Smooth muscle cell (in vitro differentiated cells): ENCODE data around the gene PRKACG. TPM values are rescaled to one million over a fixed set of nuclear protein-coding genes. Genes with fewer than 3 reads are reported as not detected.

ENCODE experiments used
- DNase-seq: peaks from one replicate; lab custom pipeline; 2025; ENCODE audit not compliant: unreplicated experiment; lab: John Stamatoyannopoulos, UW
- H2AFZ ChIP-seq: fragments of 200-600 bp; sonication (generic); 2 replicates; pipeline ENCODE4 v1.6.0; 2016; ENCODE audit warnings: antibody characterized with exemption, low read depth, mild to moderate bottlenecking
- H3F3A ChIP-seq: fragments of 200-600 bp; sonication (generic); 2 replicates; pipeline ENCODE4 v1.6.0; 2017; ENCODE audit warnings: antibody characterized with exemption, low read depth
- H3K27ac ChIP-seq: fragments of 200-600 bp; sonication (generic); 2 replicates; pipeline ENCODE4 v1.5.1; 2016; ENCODE audit warnings: low read depth, mild to moderate bottlenecking
- H3K27me3 ChIP-seq: fragments of 200-600 bp; sonication (generic); 2 replicates; pipeline ENCODE4 v1.6.1; 2016; ENCODE audit warnings: low read depth, mild to moderate bottlenecking
- H3K36me3 ChIP-seq: fragments of 200-600 bp; sonication (generic); 2 replicates; pipeline ENCODE4 v1.5.1; 2016; ENCODE audit warnings: low read depth
- H3K4me1 ChIP-seq: fragments of 200-600 bp; sonication (generic); 2 replicates; pipeline ENCODE4 v1.5.1; 2016; ENCODE audit warnings: low read depth
- H3K4me2 ChIP-seq: fragments of 200-600 bp; sonication (generic); 2 replicates; pipeline ENCODE4 v1.6.0; 2016; ENCODE audit warnings: mild to moderate bottlenecking
- H3K4me3 ChIP-seq: fragments of 200-600 bp; sonication (generic); 2 replicates; pipeline ENCODE4 v1.5.1; 2016; ENCODE audit warnings: mild to moderate bottlenecking
- H3K79me2 ChIP-seq: fragments of 200-600 bp; sonication (generic); 2 replicates; pipeline ENCODE4 v1.6.0; 2016; ENCODE audit warnings: low read depth, mild to moderate bottlenecking
- H3K9ac ChIP-seq: fragments of 200-600 bp; sonication (generic); 2 replicates; pipeline ENCODE4 v1.6.0; 2016; ENCODE audit warnings: low read depth
- H3K9me3 ChIP-seq: fragments of 200-600 bp; sonication (generic); replicated peaks from 2 replicates; pipeline ENCODE4 v1.5.1; 2016; ENCODE audit warnings: low read depth
- H4K20me1 ChIP-seq: fragments of 200-600 bp; sonication (generic); 2 replicates; pipeline ENCODE4 v1.6.0; 2016; ENCODE audit warnings: low read depth
- WGBS: methylation state at CpG from one replicate; pipeline ENCODE4 v1.1.7; 2016; ENCODE audit warnings: low lambda C conversion rate; 5-methylcytosine and 5-hydroxymethylcytosine counted together
- polyA plus RNA-seq: library from polyadenylated mRNA; unstranded; fragments of >200 nt; fragmentation: Nextera tagmentation; extraction: Ambion mirVana; gene quantifications from 2 replicates; pipeline ENCODE4 v1.2.1, GENCODE V29; 2016
- total RNA-seq: library from RNA; depleted of rRNA; stranded (reverse); fragments of >200 nt; gene quantifications from 2 replicates; pipeline ENCODE4 v1.2.3, GENCODE V29; 2014
- TF ChIP-seq, protein P1 (sequence below): fragments of 200-600 bp; sonication (generic); IDR thresholded peaks from 2 replicates; pipeline ENCODE4 v1.5.1; 2017; ENCODE audit warnings: borderline replicate concordance, mild to moderate bottlenecking, antibody characterized with exemption; ENCODE audit not compliant: insufficient read depth, poor library complexity, severe bottlenecking

PRKACG gene
- total and polyA plus RNA-seq, 2 experiments from 2014 or later, result not detected

DNA sequence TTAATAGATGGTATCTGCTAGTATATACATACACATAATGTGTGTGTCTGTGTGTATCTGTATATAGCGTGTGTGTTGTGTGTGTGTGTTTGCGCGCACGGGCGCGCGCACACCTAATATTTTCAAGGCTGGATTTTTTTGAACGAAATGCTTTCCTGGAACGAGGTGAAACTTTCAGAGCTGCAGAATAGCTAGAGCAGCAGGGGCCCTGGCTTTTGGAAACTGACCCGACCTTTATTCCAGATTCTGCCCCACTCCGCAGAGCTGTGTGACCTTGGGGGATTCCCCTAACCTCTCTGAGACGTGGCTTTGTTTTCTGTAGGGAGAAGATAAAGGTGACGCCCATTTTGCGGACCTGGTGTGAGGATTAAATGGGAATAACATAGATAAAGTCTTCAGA, 22.4 kb upstream of the PRKACG start:
- DNase-seq, result no peak

GRCh38 chr9:69035438-69036308, 21.8 kb upstream of the PRKACG start, which contains the start of gene FXN:
Gene FXN, plus strand, starts transcription at chr9:69035752. Its CDS starts 31 bp downstream, at chr9:69035783.
- Histone ChIP-seq H4K20me1 (no peaks in the 10 kb centered on the region), H3K9ac (peak within 1 kb of the TSS; percentile 31), H3F3A (no peaks in the 10 kb centered on the region), H3K4me1 (peaks cover 6% of the 10 kb centered on the region), H3K27ac (peak within 1 kb of the TSS; percentile 10), H3K36me3 (no peaks in the 10 kb centered on the region), H3K4me3 (peak within 1 kb of the TSS; percentile 70), H3K79me2 (peaks cover 22% of the 10 kb centered on the region), H3K9me3 (no peaks in the 10 kb centered on the region), H3K27me3 (no peaks in the 10 kb centered on the region), H3K4me2 (peak within 1 kb of the TSS; percentile 89), H2AFZ (peak within 1 kb of the TSS; percentile 92)
- WGBS, result 2% methylated on average over 64 of the region's 75 CpGs
- TF ChIP-seq, protein P1, sequence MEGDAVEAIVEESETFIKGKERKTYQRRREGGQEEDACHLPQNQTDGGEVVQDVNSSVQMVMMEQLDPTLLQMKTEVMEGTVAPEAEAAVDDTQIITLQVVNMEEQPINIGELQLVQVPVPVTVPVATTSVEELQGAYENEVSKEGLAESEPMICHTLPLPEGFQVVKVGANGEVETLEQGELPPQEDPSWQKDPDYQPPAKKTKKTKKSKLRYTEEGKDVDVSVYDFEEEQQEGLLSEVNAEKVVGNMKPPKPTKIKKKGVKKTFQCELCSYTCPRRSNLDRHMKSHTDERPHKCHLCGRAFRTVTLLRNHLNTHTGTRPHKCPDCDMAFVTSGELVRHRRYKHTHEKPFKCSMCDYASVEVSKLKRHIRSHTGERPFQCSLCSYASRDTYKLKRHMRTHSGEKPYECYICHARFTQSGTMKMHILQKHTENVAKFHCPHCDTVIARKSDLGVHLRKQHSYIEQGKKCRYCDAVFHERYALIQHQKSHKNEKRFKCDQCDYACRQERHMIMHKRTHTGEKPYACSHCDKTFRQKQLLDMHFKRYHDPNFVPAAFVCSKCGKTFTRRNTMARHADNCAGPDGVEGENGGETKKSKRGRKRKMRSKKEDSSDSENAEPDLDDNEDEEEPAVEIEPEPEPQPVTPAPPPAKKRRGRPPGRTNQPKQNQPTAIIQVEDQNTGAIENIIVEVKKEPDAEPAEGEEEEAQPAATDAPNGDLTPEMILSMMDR, result peak; percentile 97
- DNase-seq, result peak; percentile 69

More for the DNA sequence above, 22.4 kb upstream of the PRKACG start:
- no peaks in the 10 kb centered on the region for H3K36me3 ChIP-seq
- H3K4me3 ChIP-seq, result peak overlapping the region; percentile 70
- no peaks in the 10 kb centered on the region for H3F3A ChIP-seq
- H3K9ac ChIP-seq, result peak overlapping the region; percentile 31
- peaks cover 6% of the 10 kb centered on the region for H3K4me1 ChIP-seq
- WGBS, result 4% methylated on average over 14 of the region's 14 CpGs
- TF ChIP-seq, protein P1, result no peak
- peak overlapping the region; percentile 92 for H2AFZ ChIP-seq
- peak overlapping the region; percentile 10 for H3K27ac ChIP-seq
- H3K9me3 ChIP-seq, result no peaks in the 10 kb centered on the region
- H3K4me2 ChIP-seq, result peak overlapping the region; percentile 89
- peaks cover 22% of the 10 kb centered on the region for H3K79me2 ChIP-seq
- H3K27me3 ChIP-seq, result no peaks in the 10 kb centered on the region
- no peaks in the 10 kb centered on the region for H4K20me1 ChIP-seq

- TF ChIP-seq, protein P1, result no peak
- Histone ChIP-seq H3K4me3 (no peak overlapping the region), H3K27ac (no peak overlapping the region), H3K9me3 (no peaks in the 10 kb centered on the region), H3F3A (no peaks in the 10 kb centered on the region), H3K4me2 (no peak overlapping the region), H4K20me1 (no peaks in the 10 kb centered on the region), H3K79me2 (peaks cover 22% of the 10 kb centered on the region), H3K9ac (no peak overlapping the region), H3K27me3 (no peaks in the 10 kb centered on the region), H3K36me3 (no peaks in the 10 kb centered on the region), H3K4me1 (peaks cover 6% of the 10 kb centered on the region), H2AFZ (no peak overlapping the region)
- no peak for DNase-seq
- 73% methylated on average over 2 of the region's 2 CpGs for WGBS
Observed at GRCh38 chr9:69034071-69034470, 20.2 kb upstream of the PRKACG start.
